T-helper 2 cell treated with Interferon-gamma antibody and Interleukin-4, amounts not matched to agents 5 μg/mL and 100 μg/mL, for 36 hours (primary cell): ENCODE data around the gene HOXC12.

ENCODE experiments used
- DNase-seq: peaks from one replicate; pipeline ENCODE4 v3.0.0; 2021; ENCODE audit warnings: low spot score
- H3K27ac Mint-ChIP-seq: one replicate; pipeline ENCODE4 v1.8.0; 2021; ENCODE audit warnings: mild to moderate bottlenecking, mixed read lengths
- H3K27me3 Mint-ChIP-seq: one replicate; pipeline ENCODE4 v1.8.0; 2021; ENCODE audit warnings: low read depth, mixed read lengths
- H3K36me3 Mint-ChIP-seq: one replicate; pipeline ENCODE4 v1.8.0; 2021; ENCODE audit warnings: low read depth, mixed read lengths
- H3K4me1 Mint-ChIP-seq: one replicate; pipeline ENCODE4 v1.8.0; 2021; ENCODE audit warnings: low read depth, mixed read lengths
- H3K4me3 Mint-ChIP-seq: one replicate; pipeline ENCODE4 v1.8.0; 2022; ENCODE audit warnings: mild to moderate bottlenecking, moderate library complexity, mixed read lengths
- H3K9me3 Mint-ChIP-seq: one replicate; pipeline ENCODE4 v1.8.0; 2021; ENCODE audit warnings: mixed read lengths

HOXC12 gene

DNA sequence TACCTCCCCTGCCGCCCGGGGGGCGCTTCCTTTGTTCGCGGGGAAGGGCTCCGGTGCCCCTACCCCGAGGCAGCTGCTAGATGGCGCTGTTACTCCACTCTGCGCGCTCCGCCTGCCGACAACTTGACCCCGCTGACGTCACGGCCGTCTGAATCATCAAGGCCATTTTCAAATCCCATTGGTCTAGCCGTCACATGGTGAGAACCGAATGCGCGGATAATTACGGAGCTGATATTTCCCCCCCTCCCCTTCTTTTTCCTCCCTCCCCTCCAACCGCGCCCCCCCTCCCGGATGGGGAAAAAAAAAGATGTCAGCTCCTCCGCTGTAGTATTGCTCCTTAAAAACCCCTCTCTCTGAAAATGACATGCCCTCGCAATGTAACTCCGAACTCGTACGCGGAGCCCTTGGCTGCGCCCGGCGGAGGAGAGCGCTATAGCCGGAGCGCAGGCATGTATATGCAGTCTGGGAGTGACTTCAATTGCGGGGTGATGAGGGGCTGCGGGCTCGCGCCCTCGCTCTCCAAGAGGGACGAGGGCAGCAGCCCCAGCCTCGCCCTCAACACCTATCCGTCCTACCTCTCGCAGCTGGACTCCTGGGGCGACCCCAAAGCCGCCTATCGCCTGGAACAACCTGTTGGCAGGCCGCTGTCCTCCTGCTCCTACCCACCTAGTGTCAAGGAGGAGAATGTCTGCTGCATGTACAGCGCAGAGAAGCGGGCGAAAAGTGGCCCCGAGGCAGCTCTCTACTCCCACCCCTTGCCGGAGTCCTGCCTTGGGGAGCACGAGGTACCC lies 30.4 kb downstream of the HOXC12 start, which contains the start of gene HOXC10:
Gene HOXC10, plus strand, starts transcription at position 246 of the 791 bp plus-strand sequence. Its CDS starts 114 bp downstream, at position 360.
- no peaks in the 10 kb centered on the region for H3K36me3 Mint-ChIP-seq
- H3K27ac Mint-ChIP-seq = peak within 1 kb of the TSS; percentile 77
- H3K9me3 Mint-ChIP-seq = no peaks in the 10 kb centered on the region
- H3K4me3 Mint-ChIP-seq = peak within 1 kb of the TSS; percentile 52
- peaks cover 95% of the 10 kb centered on the region for H3K27me3 Mint-ChIP-seq
- DNase-seq = peak; percentile 74
- peaks cover 24% of the 10 kb centered on the region for H3K4me1 Mint-ChIP-seq

DNA sequence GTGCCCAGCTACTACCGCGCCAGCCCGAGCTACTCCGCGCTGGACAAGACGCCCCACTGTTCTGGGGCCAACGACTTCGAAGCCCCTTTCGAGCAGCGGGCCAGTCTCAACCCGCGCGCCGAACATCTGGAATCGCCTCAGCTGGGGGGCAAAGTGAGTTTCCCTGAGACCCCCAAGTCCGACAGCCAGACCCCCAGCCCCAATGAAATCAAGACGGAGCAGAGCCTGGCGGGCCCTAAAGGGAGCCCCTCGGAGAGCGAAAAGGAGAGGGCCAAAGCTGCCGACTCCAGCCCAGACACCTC lies 30.9 kb downstream of the HOXC12 start:
- DNase-seq = no peak
- Mint-ChIP-seq H3K27ac (no peak overlapping the region), H3K36me3 (no peaks in the 10 kb centered on the region), H3K4me3 (peak overlapping the region; percentile 52), H3K4me1 (peaks cover 28% of the 10 kb centered on the region), H3K9me3 (no peaks in the 10 kb centered on the region), H3K27me3 (peaks cover 95% of the 10 kb centered on the region)

DNA sequence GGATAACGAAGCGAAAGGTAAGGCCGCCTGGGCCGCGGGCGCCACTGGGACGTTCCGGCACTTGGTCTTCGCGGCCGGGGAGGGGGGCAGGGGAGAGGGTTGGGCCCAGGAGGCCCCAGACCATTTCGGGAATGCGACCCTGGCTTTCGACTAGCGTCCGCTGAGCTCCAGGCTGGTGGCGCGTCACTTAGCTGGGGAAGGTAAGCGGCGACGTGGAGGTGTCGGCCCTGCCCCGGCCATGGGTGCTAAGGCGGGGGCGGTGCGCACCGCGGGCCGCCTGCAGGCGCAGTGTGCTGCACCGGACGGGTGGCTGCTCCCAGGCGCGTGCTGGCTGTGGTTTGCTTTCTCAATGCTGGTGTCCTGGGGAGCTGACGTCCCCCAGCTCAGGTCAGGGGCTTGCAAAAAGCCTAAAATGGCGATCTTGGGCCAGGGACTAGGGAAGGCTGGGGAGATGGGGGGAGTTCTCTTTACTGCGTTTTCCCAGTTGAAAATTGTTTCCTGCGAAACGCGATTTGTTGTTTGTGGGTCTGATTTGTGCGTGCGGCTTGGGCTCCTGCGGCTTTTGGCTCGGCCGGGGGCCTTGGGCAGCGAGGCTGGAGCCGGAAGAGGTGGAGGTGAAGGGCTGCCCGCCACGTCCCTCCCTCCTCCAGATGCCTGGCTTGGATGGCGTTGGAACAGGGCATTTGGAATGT lies 31.4 kb downstream of the HOXC12 start:
- H3K4me3 Mint-ChIP-seq = peak overlapping the region; percentile 48
- peaks cover 28% of the 10 kb centered on the region for H3K4me1 Mint-ChIP-seq
- H3K9me3 Mint-ChIP-seq = no peaks in the 10 kb centered on the region
- no peaks in the 10 kb centered on the region for H3K36me3 Mint-ChIP-seq
- DNase-seq = no peak
- H3K27me3 Mint-ChIP-seq = peaks cover 95% of the 10 kb centered on the region
- no peak overlapping the region for H3K27ac Mint-ChIP-seq

DNA sequence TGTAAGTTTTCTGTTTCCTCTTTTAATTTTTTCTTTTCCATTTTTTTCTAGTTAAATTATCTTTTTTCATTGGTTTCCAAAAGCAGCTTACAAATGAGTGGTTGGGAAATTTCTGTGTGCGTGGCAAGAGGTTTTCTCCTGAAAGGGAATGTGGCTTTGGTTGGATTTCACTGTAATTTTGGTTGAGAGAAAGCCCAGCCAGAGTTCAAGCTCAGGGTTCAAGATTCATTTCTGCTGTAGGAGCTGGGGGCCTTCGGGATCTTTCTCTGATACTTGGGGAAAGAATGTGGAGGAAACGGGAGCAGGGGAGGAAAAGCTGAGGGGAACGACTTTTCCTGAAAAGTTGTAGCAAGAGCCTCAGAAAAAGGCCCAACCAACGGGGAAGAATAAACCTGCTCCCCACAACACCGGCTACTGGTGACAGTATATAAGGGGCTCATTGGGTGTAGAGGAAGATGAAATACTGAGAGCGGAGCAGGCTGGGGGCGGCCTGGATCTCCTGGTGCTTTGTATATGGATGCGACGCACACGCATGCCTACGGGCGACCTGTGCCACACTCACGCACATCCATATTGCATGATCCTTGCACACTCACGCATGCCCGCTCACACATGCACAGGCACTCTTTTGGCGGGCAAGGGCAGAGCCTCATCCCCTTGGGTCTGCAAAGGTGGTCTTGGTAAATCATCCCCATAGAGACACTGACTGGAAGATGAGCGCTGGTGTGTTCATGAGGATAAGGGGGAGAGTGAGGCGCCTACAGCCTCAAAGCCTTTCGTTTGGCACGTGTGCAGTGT lies 32.2 kb downstream of the HOXC12 start:
- Mint-ChIP-seq H3K4me3 (no peak overlapping the region), H3K36me3 (no peaks in the 10 kb centered on the region), H3K27ac (no peak overlapping the region), H3K9me3 (no peaks in the 10 kb centered on the region), H3K27me3 (peaks cover 94% of the 10 kb centered on the region), H3K4me1 (peaks cover 28% of the 10 kb centered on the region)
- no peak for DNase-seq

DNA sequence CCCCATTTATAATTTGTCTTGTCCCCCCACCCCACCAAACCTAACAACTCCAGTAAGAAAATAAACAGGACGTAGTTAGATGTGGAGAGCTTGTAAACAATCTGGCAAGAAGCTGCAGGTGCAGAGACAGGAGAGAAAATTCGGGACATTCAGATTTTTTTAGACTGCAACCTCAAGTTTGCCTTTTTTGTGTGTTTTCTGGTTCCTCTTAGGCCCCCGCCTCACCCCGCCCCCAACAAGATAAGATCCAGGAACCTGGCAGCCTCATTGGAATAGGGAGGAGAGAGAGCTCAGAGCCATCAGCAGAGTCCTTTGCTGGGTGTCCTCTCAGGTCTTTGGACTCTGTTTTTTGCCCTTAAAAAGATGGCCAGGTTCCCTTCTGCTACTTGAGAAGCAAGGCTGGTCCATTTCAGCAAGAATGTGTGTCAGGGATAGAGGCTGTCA lies 33.1 kb downstream of the HOXC12 start:
- Mint-ChIP-seq H3K27ac (no peak overlapping the region), H3K27me3 (peaks cover 94% of the 10 kb centered on the region), H3K4me3 (no peak overlapping the region), H3K9me3 (no peaks in the 10 kb centered on the region), H3K36me3 (no peaks in the 10 kb centered on the region), H3K4me1 (peaks cover 28% of the 10 kb centered on the region)
- DNase-seq = no peak

DNA sequence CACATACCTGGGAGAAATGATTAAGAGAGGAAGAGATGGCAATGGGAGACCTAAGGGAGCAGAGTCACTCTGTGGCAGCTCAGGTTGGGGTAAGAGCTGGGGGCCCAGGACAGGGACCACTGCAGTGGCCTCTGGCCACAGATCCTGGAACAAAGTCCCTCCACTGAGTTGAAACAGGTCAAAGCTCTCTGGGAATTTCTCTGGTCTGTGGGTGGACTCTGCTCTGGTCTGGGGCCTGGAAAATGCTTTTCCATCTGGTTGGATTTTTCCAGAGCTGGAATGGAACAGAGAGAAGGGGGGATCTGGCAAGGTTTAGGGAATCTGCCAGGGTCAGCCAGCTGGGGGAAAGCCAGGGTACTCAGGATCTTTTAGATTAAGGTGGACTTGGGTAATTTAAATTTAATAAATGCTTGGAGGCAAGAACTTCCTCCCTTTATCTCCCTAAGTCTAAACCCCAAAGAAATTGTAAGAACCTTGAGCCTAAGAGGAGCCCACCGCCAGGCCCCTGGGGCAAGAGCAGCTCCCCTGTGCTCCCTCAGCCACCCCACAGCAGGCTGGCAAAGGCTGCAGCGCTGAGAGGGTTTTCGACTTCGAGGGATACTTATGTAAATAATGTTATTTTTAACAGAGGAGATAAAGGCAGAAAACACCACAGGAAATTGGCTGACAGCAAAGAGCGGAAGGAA lies 34.0 kb downstream of the HOXC12 start:
- Mint-ChIP-seq H3K4me3 (peak overlapping the region; percentile 2), H3K4me1 (peaks cover 28% of the 10 kb centered on the region), H3K27ac (no peak overlapping the region), H3K9me3 (no peaks in the 10 kb centered on the region), H3K36me3 (no peaks in the 10 kb centered on the region), H3K27me3 (peaks cover 94% of the 10 kb centered on the region)
- DNase-seq = no peak

DNA sequence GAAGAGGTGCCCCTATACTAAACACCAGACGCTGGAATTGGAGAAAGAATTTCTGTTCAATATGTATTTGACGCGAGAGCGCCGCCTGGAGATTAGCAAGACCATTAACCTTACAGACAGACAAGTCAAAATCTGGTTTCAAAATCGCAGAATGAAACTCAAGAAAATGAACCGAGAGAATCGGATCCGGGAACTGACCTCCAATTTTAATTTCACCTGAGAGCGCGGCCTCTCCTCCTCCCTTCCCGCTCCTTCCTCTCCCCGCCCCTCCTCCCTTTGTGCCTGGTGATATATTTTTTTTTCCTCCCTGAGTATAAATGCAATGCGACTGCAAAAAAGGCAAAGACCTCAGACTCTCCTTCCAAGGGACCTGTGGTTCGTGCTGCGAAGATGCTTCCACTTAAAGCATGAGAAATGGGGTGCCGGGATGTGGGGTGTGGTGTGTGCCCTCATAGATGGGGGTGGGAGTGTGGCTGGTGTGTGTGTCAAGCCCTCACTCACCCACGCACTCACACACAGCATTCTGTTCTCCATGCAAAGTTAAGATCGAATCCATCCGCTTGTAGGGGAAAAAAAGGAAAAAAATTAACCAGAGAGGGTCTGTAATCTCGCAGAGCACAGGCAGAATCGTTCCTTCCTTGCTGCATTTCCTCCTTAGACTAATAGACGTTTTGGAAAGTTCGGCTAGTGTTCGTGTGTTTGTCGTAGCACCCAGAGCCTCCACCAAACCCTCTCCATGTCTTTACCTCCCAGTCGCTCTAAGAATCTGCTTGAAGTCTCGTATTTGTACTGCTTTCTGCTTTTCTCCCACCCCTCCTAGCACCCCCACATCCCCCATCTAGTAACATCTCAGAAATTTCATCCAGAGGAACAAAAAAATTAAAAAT lies 34.8 kb downstream of the HOXC12 start:
- H3K9me3 Mint-ChIP-seq = no peaks in the 10 kb centered on the region
- H3K27ac Mint-ChIP-seq = no peak overlapping the region
- peaks cover 32% of the 10 kb centered on the region for H3K4me1 Mint-ChIP-seq
- H3K4me3 Mint-ChIP-seq = peak overlapping the region; percentile 28
- peaks cover 95% of the 10 kb centered on the region for H3K27me3 Mint-ChIP-seq
- DNase-seq = no peak
- H3K36me3 Mint-ChIP-seq = no peaks in the 10 kb centered on the region

DNA sequence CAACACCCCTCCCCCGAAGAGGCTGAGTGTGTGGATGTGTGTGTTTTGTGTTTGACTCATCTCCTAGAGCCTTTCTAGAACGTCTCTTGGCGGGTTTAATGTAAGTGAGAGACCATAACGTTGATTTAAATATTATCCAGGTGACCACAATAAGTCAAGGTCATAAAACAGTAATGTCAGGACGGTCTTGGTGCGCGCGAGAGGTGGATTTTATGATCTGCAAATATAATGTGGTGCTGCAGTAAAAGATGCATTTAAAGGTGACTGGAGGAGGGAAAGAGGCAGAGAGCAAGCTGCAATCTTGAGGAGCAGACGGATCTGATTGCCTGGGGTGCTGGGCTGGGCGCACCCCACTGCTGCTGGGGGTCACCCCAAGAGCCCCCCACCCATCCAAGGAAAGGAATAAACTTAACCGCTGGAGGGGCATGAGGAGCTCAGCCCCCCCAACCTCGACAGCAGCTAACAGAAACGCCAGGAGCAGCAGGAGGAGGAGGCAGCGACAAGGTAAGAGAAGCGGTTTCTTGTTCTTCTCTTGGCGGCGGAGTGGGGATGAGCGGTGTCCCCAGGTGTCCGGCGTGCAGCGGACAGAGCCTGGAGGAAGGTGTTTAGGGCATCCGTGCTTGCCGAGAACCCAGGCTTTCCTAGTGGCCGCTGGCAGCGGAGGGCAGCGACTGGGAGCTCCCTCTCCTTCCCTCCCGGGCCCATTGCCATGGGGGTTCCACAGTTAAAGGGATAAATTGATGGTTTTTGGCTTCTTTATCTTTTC lies 35.8 kb downstream of the HOXC12 start:
- no peaks in the 10 kb centered on the region for H3K36me3 Mint-ChIP-seq
- no peak overlapping the region for H3K4me3 Mint-ChIP-seq
- H3K9me3 Mint-ChIP-seq = no peaks in the 10 kb centered on the region
- no peak overlapping the region for H3K27ac Mint-ChIP-seq
- no peak for DNase-seq
- H3K4me1 Mint-ChIP-seq = peaks cover 26% of the 10 kb centered on the region
- peaks cover 92% of the 10 kb centered on the region for H3K27me3 Mint-ChIP-seq

DNA sequence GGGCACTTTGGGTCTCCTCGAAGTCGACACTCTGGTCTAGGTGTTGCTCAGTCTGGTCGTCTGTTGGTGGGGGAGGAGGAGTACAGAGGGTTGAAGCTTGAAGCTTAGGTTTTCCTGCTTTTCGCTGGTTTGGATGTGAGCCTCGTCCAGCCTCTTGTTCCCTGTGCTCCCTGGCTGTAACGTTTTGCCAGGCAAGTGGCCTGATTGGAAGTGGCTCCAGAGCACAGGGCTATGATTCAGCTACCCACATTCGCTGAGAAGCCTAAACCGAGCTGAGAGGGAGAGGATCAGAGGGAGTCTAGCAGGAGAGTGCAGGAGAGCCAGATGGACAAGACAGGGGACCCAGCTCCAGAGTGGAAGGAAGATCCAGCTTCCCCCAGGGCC lies 36.4 kb downstream of the HOXC12 start:
- H3K36me3 Mint-ChIP-seq = no peaks in the 10 kb centered on the region
- no peaks in the 10 kb centered on the region for H3K9me3 Mint-ChIP-seq
- H3K4me3 Mint-ChIP-seq = no peak overlapping the region
- peaks cover 27% of the 10 kb centered on the region for H3K4me1 Mint-ChIP-seq
- H3K27ac Mint-ChIP-seq = no peak overlapping the region
- no peak for DNase-seq
- H3K27me3 Mint-ChIP-seq = peaks cover 94% of the 10 kb centered on the region

DNA sequence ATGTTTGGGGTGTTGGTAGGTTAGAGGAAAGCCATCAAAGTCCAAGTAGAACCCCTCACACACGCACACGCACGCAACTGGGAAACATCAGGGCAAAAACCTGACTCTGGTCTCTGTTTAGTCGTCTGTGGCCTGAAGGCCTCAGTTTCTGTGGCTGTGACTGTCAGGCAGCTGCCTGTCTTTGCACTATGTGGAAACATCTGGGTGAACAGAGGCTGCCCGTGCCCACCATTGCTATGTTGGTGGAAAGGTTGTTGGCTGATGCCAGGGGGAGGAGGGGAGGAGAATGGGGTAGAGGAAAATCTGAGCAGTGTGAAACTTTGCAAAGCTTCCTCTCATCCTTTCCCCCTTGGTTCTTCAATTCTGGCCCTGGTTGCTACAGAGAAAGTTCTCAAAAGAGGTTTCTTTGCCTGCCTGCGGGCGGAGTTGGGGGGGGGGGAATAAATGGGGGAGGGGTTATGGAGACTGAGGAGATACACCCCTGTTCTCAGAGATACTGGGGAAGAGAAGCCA lies 37.7 kb downstream of the HOXC12 start:
- H3K27me3 Mint-ChIP-seq = peaks cover 92% of the 10 kb centered on the region
- no peaks in the 10 kb centered on the region for H3K36me3 Mint-ChIP-seq
- peaks cover 25% of the 10 kb centered on the region for H3K4me1 Mint-ChIP-seq
- no peak overlapping the region for H3K4me3 Mint-ChIP-seq
- H3K27ac Mint-ChIP-seq = no peak overlapping the region
- H3K9me3 Mint-ChIP-seq = no peaks in the 10 kb centered on the region
- DNase-seq = no peak

DNA sequence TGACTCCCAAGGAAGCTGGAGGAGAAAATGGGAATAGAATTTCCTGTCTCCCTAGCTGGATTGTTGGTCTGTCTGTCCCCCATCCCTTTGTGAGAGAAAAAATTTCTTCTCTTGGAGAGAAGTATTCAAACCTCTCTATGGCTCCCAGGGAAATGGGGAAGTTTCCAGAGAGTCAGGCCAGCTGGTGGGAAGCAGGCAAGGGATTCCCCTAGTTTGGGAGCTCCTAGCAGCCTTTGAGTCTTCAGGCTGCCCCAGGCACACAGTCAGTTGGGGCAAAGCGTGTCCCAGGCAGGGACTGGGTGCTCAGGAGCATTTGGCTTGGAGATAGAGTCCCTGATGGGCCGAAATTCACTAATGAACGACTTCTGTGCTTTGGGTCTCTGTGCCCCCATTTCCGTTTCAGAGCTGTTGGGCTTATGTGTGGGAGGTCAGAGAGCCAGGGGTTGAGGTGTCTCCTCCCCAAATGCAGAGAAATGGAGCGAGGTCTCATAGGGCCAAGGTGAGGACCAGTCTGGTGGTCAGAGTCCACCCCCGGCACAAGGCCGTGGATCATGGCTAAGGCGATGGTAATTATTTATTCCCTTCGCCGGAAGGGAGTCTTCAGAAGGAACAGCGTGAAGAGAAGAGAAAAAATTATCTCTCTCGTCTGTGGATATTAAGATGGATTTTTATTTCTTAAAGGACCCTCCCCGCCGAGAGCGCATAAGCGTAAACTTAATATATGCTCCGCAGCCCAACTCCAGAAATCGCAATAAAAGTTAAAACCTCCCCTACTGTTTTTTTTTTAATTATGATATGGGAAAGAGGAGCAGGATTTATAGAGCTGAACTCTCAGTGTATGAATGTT lies 38.7 kb downstream of the HOXC12 start:
- Mint-ChIP-seq H3K4me3 (no peak overlapping the region), H3K9me3 (no peaks in the 10 kb centered on the region), H3K27ac (peak overlapping the region; percentile 13), H3K36me3 (no peaks in the 10 kb centered on the region), H3K4me1 (peaks cover 28% of the 10 kb centered on the region), H3K27me3 (peaks cover 92% of the 10 kb centered on the region)
- DNase-seq = no peak

DNA sequence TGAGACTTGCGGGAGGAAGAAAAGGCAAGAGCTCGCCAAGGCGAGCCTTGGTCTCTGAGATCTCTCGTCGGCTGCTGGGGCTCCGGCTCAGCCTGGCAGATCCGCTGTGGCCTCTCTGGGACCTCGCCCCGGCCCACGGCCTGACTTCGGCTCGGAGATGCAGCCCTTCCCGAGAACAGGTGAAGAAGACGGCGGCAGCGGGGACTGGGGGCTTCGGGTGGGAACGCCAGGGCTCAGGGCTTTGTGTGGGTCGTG lies 39.2 kb downstream of the HOXC12 start:
- no peaks in the 10 kb centered on the region for H3K9me3 Mint-ChIP-seq
- DNase-seq = no peak
- no peaks in the 10 kb centered on the region for H3K36me3 Mint-ChIP-seq
- H3K4me3 Mint-ChIP-seq = peak overlapping the region; percentile 7
- no peak overlapping the region for H3K27ac Mint-ChIP-seq
- H3K4me1 Mint-ChIP-seq = peaks cover 27% of the 10 kb centered on the region
- H3K27me3 Mint-ChIP-seq = peaks cover 92% of the 10 kb centered on the region
